ENCODE measurements around the gene NKAPD1.

NKAPD1 gene

GRCh38 chr11:112057170-112057569, 16.9 kb upstream of the NKAPD1 start:
- Histone ChIP-seq H4K20me1 (ENCODE audit: control insufficient read depth, insufficient read depth, low read depth, low read length) (no peaks in the 10 kb centered on the region), H3K4me1 (ENCODE audit: control insufficient read depth, low read length) (peaks cover 5% of the 10 kb centered on the region), H3K79me2 (ENCODE audit: control insufficient read depth, low read length) (peaks cover 21% of the 10 kb centered on the region), H3K4me3 (ENCODE audit: low read length) (no peak overlapping the region), H3K27me3 (ENCODE audit: control insufficient read depth, low read length) (no peaks in the 10 kb centered on the region), H3K9me2 (replicated peaks; ENCODE audit: control insufficient read depth, low read length) (no peaks in the 10 kb centered on the region), H3K27ac (ENCODE audit: low read depth, low read length) (no peak overlapping the region), H3K9me3 (ENCODE audit: control insufficient read depth, insufficient read depth, low read length) (no peaks in the 10 kb centered on the region), H3K4me2 (ENCODE audit: low read length) (no peak overlapping the region), H3F3A (ENCODE audit: control insufficient read depth, insufficient read depth) (peaks cover 6% of the 10 kb centered on the region; the same call in 1 of the 2 replicates), H3K36me3 (ENCODE audit: control insufficient read depth, low read length) (peaks cover 79% of the 10 kb centered on the region)
- no peak for TF ChIP-seq CTCF (IDR thresholded peaks at IDR 0.05; ENCODE audit: low read depth, low read length, poor library complexity, severe bottlenecking)
- TF ChIP-seq EZH2phosphoT487 (IDR thresholded peaks at IDR 0.05; ENCODE audit: borderline replicate concordance, low read length) = no peak

GRCh38 chr11:112058103-112058502, 16.0 kb upstream of the NKAPD1 start:
- H3K27me3 ChIP-seq (ENCODE audit: control insufficient read depth, low read length) = no peaks in the 10 kb centered on the region
- H3F3A ChIP-seq (ENCODE audit: control insufficient read depth, insufficient read depth) = peaks cover 6% of the 10 kb centered on the region; the same call in 1 of the 2 replicates
- H3K4me1 ChIP-seq (ENCODE audit: control insufficient read depth, low read length) = no peaks in the 10 kb centered on the region
- H3K4me2 ChIP-seq (ENCODE audit: low read length) = no peak overlapping the region
- no peak overlapping the region for H3K27ac ChIP-seq (ENCODE audit: low read depth, low read length)
- no peaks in the 10 kb centered on the region for H3K9me3 ChIP-seq (ENCODE audit: control insufficient read depth, insufficient read depth, low read length)
- H3K79me2 ChIP-seq (ENCODE audit: control insufficient read depth, low read length) = peaks cover 15% of the 10 kb centered on the region
- peaks cover 80% of the 10 kb centered on the region for H3K36me3 ChIP-seq (ENCODE audit: control insufficient read depth, low read length)
- H3K4me3 ChIP-seq (ENCODE audit: low read length) = no peak overlapping the region
- no peaks in the 10 kb centered on the region for H3K9me2 ChIP-seq (replicated peaks; ENCODE audit: control insufficient read depth, low read length)
- H4K20me1 ChIP-seq (ENCODE audit: control insufficient read depth, insufficient read depth, low read depth, low read length) = no peaks in the 10 kb centered on the region
- TF ChIP-seq EZH2phosphoT487 (IDR thresholded peaks at IDR 0.05; ENCODE audit: borderline replicate concordance, low read length) (no peak), CTCF (IDR thresholded peaks at IDR 0.05; ENCODE audit: low read depth, low read length, poor library complexity, severe bottlenecking) (no peak)

GRCh38 chr11:112062923-112063322, 11.2 kb upstream of the NKAPD1 start:
- no peaks in the 10 kb centered on the region for H3K27me3 ChIP-seq (ENCODE audit: control insufficient read depth, low read length)
- peaks cover 53% of the 10 kb centered on the region for H3K36me3 ChIP-seq (ENCODE audit: control insufficient read depth, low read length)
- no peak for TF ChIP-seq EZH2phosphoT487 (IDR thresholded peaks at IDR 0.05; ENCODE audit: borderline replicate concordance, low read length)
- TF ChIP-seq CTCF (IDR thresholded peaks at IDR 0.05; ENCODE audit: low read depth, low read length, poor library complexity, severe bottlenecking) = no peak

More at GRCh38 chr11:112062923-112063322, 11.2 kb upstream of the NKAPD1 start:
- Histone ChIP-seq H3K4me2 (ENCODE audit: low read length) (no peak overlapping the region), H3K9me3 (ENCODE audit: control insufficient read depth, insufficient read depth, low read length) (no peaks in the 10 kb centered on the region), H3K79me2 (ENCODE audit: control insufficient read depth, low read length) (no peaks in the 10 kb centered on the region), H3F3A (ENCODE audit: control insufficient read depth, insufficient read depth) (peaks cover 15% of the 10 kb centered on the region), H4K20me1 (ENCODE audit: control insufficient read depth, insufficient read depth, low read depth, low read length) (no peaks in the 10 kb centered on the region), H3K27ac (ENCODE audit: low read depth, low read length) (no peak overlapping the region), H3K4me3 (ENCODE audit: low read length) (no peak overlapping the region), H3K4me1 (ENCODE audit: control insufficient read depth, low read length) (peaks cover 2% of the 10 kb centered on the region), H3K9me2 (replicated peaks; ENCODE audit: control insufficient read depth, low read length) (no peaks in the 10 kb centered on the region)
